Gastrocnemius medialis (tissue), 4 donors: ENCODE measurements around the gene ADAMTS19. TPM values are rescaled to one million over a fixed set of nuclear protein-coding genes. Genes with fewer than 3 reads are reported as not detected.

Source experiments
- ATAC-seq, 2 donors: fragments of 150-250 bp; one replicate each; pipeline ENCODE4 v1.9.1; 2016
- DNase-seq, 2 donors: peaks; one replicate each; pipeline ENCODE4 v3.0.0-alpha.2; 2019
- H3K27ac ChIP-seq, 4 donors: fragments of 200-600 bp; sonication (generic); 1 replicate in 1 of 4; 2 replicates in 3 of 4; pipeline ENCODE4 v1.5.1; 2016 to 2018; ENCODE audit warnings: mild to moderate bottlenecking in 2 of 4, moderate library complexity in 1 of 4
- H3K27me3 ChIP-seq, 3 donors: fragments of 200-600 bp; sonication (generic) in 2 of 3; 1 replicate in 1 of 3; 2 replicates in 2 of 3; pipeline versions ENCODE4 v1.5.1 to v1.6.0; 2016 to 2019; ENCODE audit warnings: mild to moderate bottlenecking in 1 of 3, moderate library complexity in 1 of 3
- H3K36me3 ChIP-seq, 2 donors: fragments of 200-600 bp; sonication (generic) in 1 of 2; one replicate each; pipeline ENCODE4 v1.5.1; 2017 to 2018
- H3K4me1 ChIP-seq, 2 donors: fragments of 200-600 bp; sonication (generic) in 1 of 2; one replicate each; pipeline ENCODE4 v1.5.1; 2016 to 2017; ENCODE audit warnings: mild to moderate bottlenecking in 2 of 2
- H3K4me3 ChIP-seq, 4 donors: fragments of 200-600 bp; sonication (generic) in 3 of 4; 1 replicate in 1 of 4; 2 replicates in 3 of 4; pipeline ENCODE4 v1.5.1; 2016 to 2019; ENCODE audit warnings: mild to moderate bottlenecking in 2 of 4
- H3K9me3 ChIP-seq, 3 donors: fragments of 200-600 bp; sonication (generic) in 2 of 3; 1 replicate in 1 of 3; 2 replicates in 2 of 3; pipeline ENCODE4 v1.5.1; 2016 to 2019
- POLR2A ChIP-seq, 2 donors: fragments of 450-650 bp; IDR thresholded peaks; one replicate each; pipeline ENCODE4 v1.6.1; 2017; ENCODE audit warnings: antibody characterized with exemption in 2 of 2, mild to moderate bottlenecking in 2 of 2, moderate library complexity in 2 of 2
- in situ Hi-C, 4 donors: fragments of 200-750 bp; cut with MboI; loops; one replicate each; pipeline versions ENCODE4 v1.15.0 to v1.8.0; 2017; ENCODE audit warnings: low sequenced_read_pairs in 4 of 4
- intact Hi-C: fragments of 100-400 bp; cut with DNase I; formaldehyde crosslinking; loops from one replicate; pipeline ENCODE4 v1.15.1; 2023; ENCODE audit warnings: low total_unique reads
- total RNA-seq, 4 donors: library from RNA; depleted of rRNA; stranded (reverse); fragments of >200 nt; gene quantifications; one replicate each; pipeline versions ENCODE4 v1.1.0 to v1.2.3, GENCODE V29; 2016
- TF ChIP-seq, protein P1 (sequence below), 5 experiments: fragments of 450-650 bp in 3 of 5; fragments of 200-600 bp in 2 of 5; sonication (generic) in 2 of 5; IDR thresholded peaks in 4 of 5; conservative IDR thresholded peaks in 1 of 5; 1 replicate in 4 of 5; 2 replicates in 1 of 5; pipeline ENCODE4 v1.5.1; 2016 to 2019; ENCODE audit warnings: antibody characterized with exemption in 5 of 5, mild to moderate bottlenecking in 3 of 5, moderate library complexity in 3 of 5

The ADAMTS19 gene
- total RNA-seq, 4 donors from 2014 or later, result 0.36 to 2.4 (median 0.80) TPM

DNA sequence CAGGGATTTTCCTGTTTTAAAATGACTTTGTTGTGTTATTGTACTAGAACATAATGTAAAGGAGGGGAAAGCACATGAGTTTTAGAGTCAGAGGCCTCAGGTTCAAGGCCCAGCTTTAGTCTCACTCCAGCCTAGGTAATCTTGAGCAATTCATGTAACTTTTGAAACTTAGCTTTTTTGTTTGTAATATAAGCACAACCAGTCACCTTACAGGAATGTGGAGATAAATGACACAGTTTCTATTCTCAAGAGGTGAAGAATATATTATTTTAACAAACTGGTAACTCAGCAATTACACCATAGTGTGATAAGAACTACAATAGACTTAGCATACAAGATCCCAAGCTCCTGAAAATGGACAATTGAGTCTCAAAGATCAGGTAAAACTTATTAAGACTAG, 51.2 kb downstream of the ADAMTS19 start:
- Histone ChIP-seq H3K4me1 (peaks cover 3 to 5% of the 10 kb centered on the region in 2 donors), H3K36me3 (no peaks in the 10 kb centered on the region), H3K4me3 (no peak overlapping the region), H3K9me3 (no peaks in the 10 kb centered on the region), H3K27ac (no peak overlapping the region), H3K27me3 (no peaks in the 10 kb centered on the region)
- in situ Hi-C loops (no loop called here), intact Hi-C loops (no loop called here)
- no peak for ATAC-seq
- no peak for DNase-seq
- no peak for TF ChIP-seq POLR2A (IDR thresholded peaks at IDR 0.05)
- TF ChIP-seq, protein P1, sequence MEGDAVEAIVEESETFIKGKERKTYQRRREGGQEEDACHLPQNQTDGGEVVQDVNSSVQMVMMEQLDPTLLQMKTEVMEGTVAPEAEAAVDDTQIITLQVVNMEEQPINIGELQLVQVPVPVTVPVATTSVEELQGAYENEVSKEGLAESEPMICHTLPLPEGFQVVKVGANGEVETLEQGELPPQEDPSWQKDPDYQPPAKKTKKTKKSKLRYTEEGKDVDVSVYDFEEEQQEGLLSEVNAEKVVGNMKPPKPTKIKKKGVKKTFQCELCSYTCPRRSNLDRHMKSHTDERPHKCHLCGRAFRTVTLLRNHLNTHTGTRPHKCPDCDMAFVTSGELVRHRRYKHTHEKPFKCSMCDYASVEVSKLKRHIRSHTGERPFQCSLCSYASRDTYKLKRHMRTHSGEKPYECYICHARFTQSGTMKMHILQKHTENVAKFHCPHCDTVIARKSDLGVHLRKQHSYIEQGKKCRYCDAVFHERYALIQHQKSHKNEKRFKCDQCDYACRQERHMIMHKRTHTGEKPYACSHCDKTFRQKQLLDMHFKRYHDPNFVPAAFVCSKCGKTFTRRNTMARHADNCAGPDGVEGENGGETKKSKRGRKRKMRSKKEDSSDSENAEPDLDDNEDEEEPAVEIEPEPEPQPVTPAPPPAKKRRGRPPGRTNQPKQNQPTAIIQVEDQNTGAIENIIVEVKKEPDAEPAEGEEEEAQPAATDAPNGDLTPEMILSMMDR (IDR thresholded peaks at IDR 0.05 in 4 of 5, conservative IDR thresholded peaks at IDR 0.05 in 1 of 5), result no peak

DNA sequence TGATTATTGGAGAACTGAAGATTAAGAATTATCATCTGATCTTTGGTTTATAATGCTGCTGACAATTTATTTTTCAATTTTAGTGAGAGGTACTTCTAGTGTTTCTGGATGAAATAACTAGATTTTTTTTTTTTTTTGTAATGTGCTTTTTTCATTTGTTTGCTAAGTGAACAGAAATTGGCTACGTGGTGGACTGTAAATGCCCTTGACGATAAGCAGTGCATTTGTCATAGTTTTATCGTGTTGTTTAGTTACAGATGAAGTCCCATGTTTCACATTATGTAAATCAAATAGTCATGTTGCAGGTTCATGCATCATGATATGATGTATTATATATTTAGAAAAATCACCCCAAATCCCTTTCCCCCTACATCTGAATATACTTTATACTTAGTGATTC, 81.0 kb downstream of the ADAMTS19 start:
- no peaks in the 10 kb centered on the region for H3K9me3 ChIP-seq
- no peak for ATAC-seq
- in situ Hi-C loops, result no loop called here
- intact Hi-C loops, result no loop called here
- H3K4me3 ChIP-seq, result no peak overlapping the region
- TF ChIP-seq, protein P1 (IDR thresholded peaks at IDR 0.05 in 4 of 5, conservative IDR thresholded peaks at IDR 0.05 in 1 of 5), result no peak
- no peak for TF ChIP-seq POLR2A (IDR thresholded peaks at IDR 0.05)
- H3K36me3 ChIP-seq, result no peaks in the 10 kb centered on the region
- H3K27me3 ChIP-seq, result no peaks in the 10 kb centered on the region
- H3K27ac ChIP-seq, result no peak overlapping the region
- DNase-seq, result no peak
- no peaks in the 10 kb centered on the region for H3K4me1 ChIP-seq

DNA sequence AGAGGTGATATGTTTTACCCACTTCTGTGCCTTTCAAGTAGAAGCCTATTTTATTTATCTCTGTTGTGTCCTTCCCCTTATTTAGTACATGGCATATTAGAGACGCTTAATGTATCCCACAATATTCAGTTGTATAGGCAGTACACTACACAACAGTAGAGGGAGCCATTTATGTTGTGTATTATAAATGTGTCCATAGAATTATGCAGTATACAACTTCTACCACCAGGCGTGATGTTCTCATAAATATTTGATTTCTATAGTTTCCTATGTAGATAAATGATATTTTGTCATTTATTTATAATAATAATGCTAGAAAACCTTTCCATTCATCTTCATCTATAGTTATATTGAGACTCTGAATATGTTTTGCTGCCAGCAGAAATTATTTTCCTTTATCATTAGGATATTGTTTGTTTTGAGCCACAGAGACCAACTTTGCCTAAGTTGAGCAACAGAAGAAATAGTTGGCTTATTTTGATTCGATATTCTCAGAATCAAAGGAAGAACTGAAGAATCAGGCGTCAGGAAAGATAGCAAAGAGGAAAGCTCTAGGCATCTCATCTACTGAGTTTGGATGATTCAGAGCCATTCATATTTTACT, 81.7 kb downstream of the ADAMTS19 start:
- DNase-seq, result no peak
- ATAC-seq, result no peak
- intact Hi-C loops (no loop called here), in situ Hi-C loops (no loop called here)
- Histone ChIP-seq H3K27ac (no peak overlapping the region), H3K27me3 (no peaks in the 10 kb centered on the region), H3K4me1 (no peaks in the 10 kb centered on the region), H3K36me3 (no peaks in the 10 kb centered on the region), H3K9me3 (no peaks in the 10 kb centered on the region), H3K4me3 (no peak overlapping the region)
- no peak for TF ChIP-seq POLR2A (IDR thresholded peaks at IDR 0.05)
- TF ChIP-seq, protein P1 (IDR thresholded peaks at IDR 0.05 in 4 of 5, conservative IDR thresholded peaks at IDR 0.05 in 1 of 5), result no peak

DNA sequence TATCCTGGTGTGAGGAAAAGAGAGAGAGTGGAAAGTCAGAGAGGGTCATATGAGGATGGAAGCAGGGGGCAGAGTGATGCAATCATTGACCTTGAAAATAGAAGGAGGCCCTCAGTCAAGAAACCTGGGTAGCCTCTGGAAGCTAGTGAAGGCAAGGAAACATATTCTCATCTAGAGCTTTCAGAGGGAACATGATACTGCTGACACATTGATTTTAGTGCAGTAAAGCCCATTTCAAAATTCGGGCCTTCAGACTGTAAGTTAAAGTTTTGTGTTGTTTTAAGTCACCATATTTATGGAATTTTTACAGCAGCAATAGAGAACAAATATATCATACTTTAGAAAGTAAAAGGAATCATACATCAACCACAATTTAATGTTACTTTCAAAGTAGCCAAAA, 87.0 kb downstream of the ADAMTS19 start:
- H3K9me3 ChIP-seq, result no peaks in the 10 kb centered on the region
- no peak for ATAC-seq
- no peaks in the 10 kb centered on the region for H3K4me1 ChIP-seq
- TF ChIP-seq POLR2A (IDR thresholded peaks at IDR 0.05), result no peak
- no peak overlapping the region for H3K4me3 ChIP-seq
- in situ Hi-C loops, result no loop called here
- intact Hi-C loops, result no loop called here
- no peaks in the 10 kb centered on the region for H3K27me3 ChIP-seq
- no peak for DNase-seq
- no peaks in the 10 kb centered on the region for H3K36me3 ChIP-seq
- H3K27ac ChIP-seq, result no peak overlapping the region

DNA sequence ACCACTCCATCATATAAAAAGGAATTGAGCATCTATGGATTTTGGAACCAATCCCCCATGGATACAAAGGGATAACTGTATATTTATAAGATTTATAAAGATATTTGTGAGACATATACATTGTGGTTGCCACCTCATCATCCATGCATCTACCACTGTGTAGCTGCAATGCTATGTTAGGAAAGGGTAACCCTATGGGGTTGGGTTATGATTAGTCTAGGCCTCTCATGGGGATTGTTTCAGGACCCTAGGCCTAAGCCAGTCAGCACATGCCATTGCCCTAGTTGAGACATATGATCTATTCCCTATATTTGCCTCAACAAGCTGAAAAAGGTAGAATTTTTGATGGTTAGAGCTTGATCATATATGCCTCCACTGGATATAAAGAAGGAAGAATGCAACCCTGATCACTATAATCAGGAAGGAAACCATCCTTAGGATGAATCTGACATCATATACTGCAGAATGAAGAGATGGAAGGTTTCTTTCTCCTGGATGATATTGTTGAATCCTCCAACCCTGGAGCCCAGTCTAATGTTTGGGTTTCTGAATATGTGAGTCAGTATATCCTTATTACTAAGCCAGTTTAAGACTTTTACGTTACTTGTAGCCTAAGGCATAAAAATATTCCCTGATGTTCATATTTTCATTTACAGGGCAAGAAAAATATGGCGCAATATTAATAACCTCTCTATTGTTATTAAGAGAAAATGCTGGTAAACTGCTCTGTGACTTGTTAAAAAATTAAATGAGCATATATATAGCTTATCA, 94.2 kb downstream of the ADAMTS19 start:
- Histone ChIP-seq H3K4me1 (no peaks in the 10 kb centered on the region), H3K36me3 (no peaks in the 10 kb centered on the region), H3K4me3 (no peak overlapping the region), H3K27ac (no peak overlapping the region), H3K27me3 (no peaks in the 10 kb centered on the region), H3K9me3 (no peaks in the 10 kb centered on the region)
- ATAC-seq, result no peak
- in situ Hi-C loops, result no loop called here
- intact Hi-C loops, result no loop called here
- no peak for DNase-seq
- TF ChIP-seq, protein P1 (IDR thresholded peaks at IDR 0.05 in 4 of 5, conservative IDR thresholded peaks at IDR 0.05 in 1 of 5), result no peak
- no peak for TF ChIP-seq POLR2A (IDR thresholded peaks at IDR 0.05)
